Neuronal stem cell (in vitro differentiated cells): ENCODE data around the gene CUL9.
A peak's percentile ranks its signal among the peaks of the same experiment; 100 is the strongest.

Experiments
- DNase-seq: peaks from one replicate; pipeline ENCODE4 v3.0.0-alpha.2; 2013; ENCODE audit warnings: low spot score
- H2AFZ ChIP-seq: one replicate; pipeline ENCODE4 v1.6.1; 2013; ENCODE audit warnings: mild to moderate bottlenecking, low read length, inconsistent platforms
- H2AK5ac ChIP-seq: 2 replicates; pipeline ENCODE4 v1.6.1; 2013; ENCODE audit warnings: low read depth, mild to moderate bottlenecking, inconsistent platforms, low read length, moderate library complexity, mixed read lengths
- H2BK120ac ChIP-seq: 2 replicates; pipeline ENCODE4 v1.6.1; 2013; ENCODE audit warnings: low read depth, mild to moderate bottlenecking, inconsistent platforms, low read length, moderate library complexity, mixed read lengths
- H2BK12ac ChIP-seq: one replicate; pipeline ENCODE4 v1.6.1; 2013; ENCODE audit warnings: low read length, inconsistent platforms
- H2BK15ac ChIP-seq: 2 replicates; pipeline ENCODE4 v1.6.1; 2013; ENCODE audit warnings: mild to moderate bottlenecking, low read length, inconsistent platforms, mixed read lengths
- H2BK5ac ChIP-seq: one replicate; pipeline ENCODE4 v1.6.1; 2013; ENCODE audit warnings: inconsistent platforms, mild to moderate bottlenecking, low read length, moderate library complexity
- H3K14ac ChIP-seq: one replicate; pipeline ENCODE4 v1.6.1; 2013; ENCODE audit warnings: low read length, inconsistent platforms
- H3K18ac ChIP-seq: 2 replicates; pipeline ENCODE4 v1.6.1; 2013; ENCODE audit warnings: low read length, inconsistent platforms
- H3K23ac ChIP-seq: 2 replicates; pipeline ENCODE4 v1.6.1; 2013; ENCODE audit warnings: low read depth, mild to moderate bottlenecking, mixed read lengths, low read length, inconsistent platforms; ENCODE audit not compliant: poor library complexity
- H3K27ac ChIP-seq: replicated peaks from 3 replicates; pipeline ENCODE4 v1.5.1; 2013; ENCODE audit warnings: low read length, inconsistent platforms
- H3K27me3 ChIP-seq, 3 experiments: 2 replicates each; pipeline ENCODE4 v1.6.1; 2013; ENCODE audit warnings: low read length in 3 of 3, mild to moderate bottlenecking in 2 of 3, inconsistent platforms in 1 of 3, low read depth in 1 of 3, mixed read lengths in 1 of 3, moderate library complexity in 1 of 3; ENCODE audit not compliant: control insufficient read depth in 3 of 3, insufficient read depth in 3 of 3
- H3K36me3 ChIP-seq, 2 donors: replicated peaks in 1 of 2; 2 replicates each; pipeline ENCODE4 v1.6.1; 2013; ENCODE audit warnings: low read length in 2 of 2; ENCODE audit not compliant: control insufficient read depth in 2 of 2, insufficient read depth in 2 of 2
- H3K4ac ChIP-seq: 2 replicates; pipeline ENCODE4 v1.6.1; 2013; ENCODE audit warnings: inconsistent platforms, mild to moderate bottlenecking, low read length, moderate library complexity
- H3K4me1 ChIP-seq, 2 donors: 1 replicate in 1 of 2; 2 replicates in 1 of 2; pipeline ENCODE4 v1.6.1; 2013; ENCODE audit warnings: low read length in 2 of 2, low read depth in 1 of 2; ENCODE audit not compliant: control insufficient read depth in 2 of 2, insufficient read depth in 1 of 2
- H3K4me2 ChIP-seq: one replicate; pipeline ENCODE4 v1.6.1; 2013; ENCODE audit warnings: mild to moderate bottlenecking, low read length, inconsistent platforms; ENCODE audit not compliant: insufficient read depth, poor library complexity, severe bottlenecking
- H3K4me3 ChIP-seq, 2 donors: 2 replicates each; pipeline ENCODE4 v1.5.1; 2013; ENCODE audit warnings: low read length in 2 of 2, mild to moderate bottlenecking in 2 of 2, inconsistent platforms in 1 of 2, moderate library complexity in 1 of 2
- H3K79me1 ChIP-seq: one replicate; pipeline ENCODE4 v1.6.1; 2013; ENCODE audit warnings: low read depth, mild to moderate bottlenecking, inconsistent platforms, low read length, moderate library complexity
- H3K9ac ChIP-seq: one replicate; pipeline ENCODE4 v1.6.1; 2013; ENCODE audit warnings: mild to moderate bottlenecking, low read depth, low read length, inconsistent platforms; ENCODE audit not compliant: poor library complexity
- H3K9me3 ChIP-seq, 2 donors: replicated peaks in 1 of 2; 2 replicates each; pipeline versions ENCODE3 to v1.6.1; 2013; ENCODE audit warnings: low read length in 2 of 2, mild to moderate bottlenecking in 2 of 2, inconsistent platforms in 1 of 2, low read depth in 1 of 2, mixed read lengths in 1 of 2, moderate library complexity in 1 of 2; ENCODE audit not compliant: control insufficient read depth in 2 of 2, insufficient read depth in 1 of 2
- H4K8ac ChIP-seq: one replicate; pipeline ENCODE4 v1.6.1; 2013; ENCODE audit warnings: low read depth, mild to moderate bottlenecking, inconsistent platforms, low read length, moderate library complexity
- H4K91ac ChIP-seq: one replicate; pipeline ENCODE4 v1.6.1; 2013; ENCODE audit warnings: low read length, low read depth, mild to moderate bottlenecking, inconsistent platforms; ENCODE audit not compliant: poor library complexity
- WGBS, 2 donors: extraction: QIAGEN DNeasy Blood & Tissue Kit; methylation state at CpG; one replicate each; pipeline ENCODE4 v1.1.7; 2013; ENCODE audit warnings: missing lambda C conversion rate in 2 of 2, mixed read lengths in 1 of 2; ENCODE audit not compliant: insufficient read length in 2 of 2, insufficient replicate concordance in 1 of 2; ENCODE audit errors: extremely low coverage in 2 of 2; 5-methylcytosine and 5-hydroxymethylcytosine counted together

CUL9 gene

DNA sequence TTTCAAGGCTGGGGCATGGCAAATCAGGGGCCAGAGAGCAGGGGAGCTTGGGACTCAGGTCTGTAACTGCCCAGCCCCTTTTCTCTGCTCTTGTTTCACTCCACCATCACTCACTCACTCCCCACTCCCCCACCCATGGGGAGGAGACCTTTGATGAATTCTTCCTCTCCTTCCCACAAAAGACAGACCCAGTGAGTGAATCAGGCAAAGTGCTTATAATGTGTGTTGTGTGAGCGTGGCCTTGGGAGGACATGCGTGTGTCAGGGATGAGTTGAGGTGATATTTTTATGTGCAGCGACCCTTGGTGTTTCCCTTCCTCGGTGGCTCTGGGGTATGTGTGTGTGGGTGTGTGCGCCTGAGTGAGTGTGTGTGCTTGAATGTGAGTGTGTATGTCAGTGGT is 1.0 kb upstream of the CUL9 start:
- DNase-seq = no peak
- Histone ChIP-seq H3K4me2 (no peak overlapping the region), H2BK12ac (no peak overlapping the region), H3K4me1 (peaks cover 7 to 10% of the 10 kb centered on the region in 2 donors), H3K27ac (no peak overlapping the region), H3K9me3 (no peaks in the 10 kb centered on the region), H2BK120ac (no peak overlapping the region), H3K4ac (no peak overlapping the region), H2BK5ac (no peak overlapping the region), H4K8ac (no peak overlapping the region), H4K91ac (no peak overlapping the region), H3K18ac (no peak overlapping the region), H3K27me3 (no peaks in the 10 kb centered on the region), H3K36me3 (peaks cover 28 to 65% of the 10 kb centered on the region in 2 donors), H2AK5ac (no peak overlapping the region), H3K9ac (no peak overlapping the region), H3K4me3 (no peak overlapping the region), H3K23ac (no peak overlapping the region), H2BK15ac (no peak overlapping the region), H2AFZ (no peak overlapping the region), H3K79me1 (no peaks in the 10 kb centered on the region), H3K14ac (no peak overlapping the region)
- WGBS, 2 donors = no CpG with 5 or more reads among the region's 5 CpGs

DNA sequence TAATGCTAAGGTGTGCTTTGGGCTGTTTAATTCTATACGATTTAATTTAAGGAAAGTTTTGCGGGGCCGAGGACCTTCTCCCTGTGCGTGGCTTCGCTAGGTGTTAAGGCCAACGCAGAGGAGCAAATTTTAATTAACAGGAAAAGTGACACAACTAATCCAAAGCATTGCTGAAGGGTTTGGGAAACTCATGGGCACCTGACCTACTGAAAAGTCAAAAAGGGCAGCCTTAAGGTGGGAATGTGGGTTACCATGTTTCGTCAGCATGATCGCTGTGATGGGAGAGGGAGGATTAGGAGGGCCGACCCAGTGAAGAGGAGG is 415 bp upstream of the CUL9 start:
- no peak overlapping the region for H2BK15ac ChIP-seq
- H3K18ac ChIP-seq = peak overlapping the region; percentile 87
- H2BK12ac ChIP-seq = no peak overlapping the region
- no peaks in the 10 kb centered on the region for H3K27me3 ChIP-seq
- H2BK5ac ChIP-seq = peak overlapping the region; percentile 84
- no CpG with 5 or more reads among the region's 9 CpGs for whole genome bisulfite sequencing, 2 donors
- no peak overlapping the region for H2BK120ac ChIP-seq
- H4K8ac ChIP-seq = no peak overlapping the region
- H3K36me3 ChIP-seq = peaks cover 25 to 65% of the 10 kb centered on the region in 2 donors
- H2AFZ ChIP-seq = peak overlapping the region; percentile 88
- peak overlapping the region; percentile 98 for H3K9ac ChIP-seq
- no peak for DNase-seq
- H3K4me1 ChIP-seq = peaks cover 7 to 10% of the 10 kb centered on the region in 2 donors
- peak overlapping the region; percentile 55 to 85 for H3K4me3 ChIP-seq
- H2AK5ac ChIP-seq = no peak overlapping the region
- H4K91ac ChIP-seq = no peak overlapping the region
- H3K9me3 ChIP-seq = no peaks in the 10 kb centered on the region
- no peaks in the 10 kb centered on the region for H3K79me1 ChIP-seq
- H3K4me2 ChIP-seq = peak overlapping the region; percentile 81
- H3K27ac ChIP-seq = no peak overlapping the region
- no peak overlapping the region for H3K14ac ChIP-seq
- no peak overlapping the region for H3K4ac ChIP-seq
- peak overlapping the region; percentile 87 for H3K23ac ChIP-seq

GRCh38 chr6:43183441-43183840 is 1.4 kb downstream of the CUL9 start:
- H2BK120ac ChIP-seq = no peak overlapping the region
- no CpG with 5 or more reads among the region's 4 CpGs for WGBS, 2 donors
- H2BK12ac ChIP-seq = no peak overlapping the region
- no peak overlapping the region for H2AK5ac ChIP-seq
- no peak overlapping the region for H4K91ac ChIP-seq
- no peaks in the 10 kb centered on the region for H3K79me1 ChIP-seq
- H3K9me3 ChIP-seq = peaks cover 0 to 3% of the 10 kb centered on the region in 2 donors
- no peak for DNase-seq
- no peak overlapping the region for H2BK15ac ChIP-seq
- no peak overlapping the region for H3K27ac ChIP-seq
- H3K14ac ChIP-seq = no peak overlapping the region
- H3K4me2 ChIP-seq = no peak overlapping the region
- H2BK5ac ChIP-seq = no peak overlapping the region
- H3K36me3 ChIP-seq = peaks cover 31 to 66% of the 10 kb centered on the region in 2 donors
- no peaks in the 10 kb centered on the region for H3K27me3 ChIP-seq
- H3K9ac ChIP-seq = no peak overlapping the region
- no peak overlapping the region for H2AFZ ChIP-seq
- H4K8ac ChIP-seq = no peak overlapping the region
- no peak overlapping the region for H3K4me3 ChIP-seq
- no peak overlapping the region for H3K4ac ChIP-seq
- H3K18ac ChIP-seq = no peak overlapping the region
- peaks cover 7 to 10% of the 10 kb centered on the region in 2 donors for H3K4me1 ChIP-seq
- H3K23ac ChIP-seq = no peak overlapping the region

DNA sequence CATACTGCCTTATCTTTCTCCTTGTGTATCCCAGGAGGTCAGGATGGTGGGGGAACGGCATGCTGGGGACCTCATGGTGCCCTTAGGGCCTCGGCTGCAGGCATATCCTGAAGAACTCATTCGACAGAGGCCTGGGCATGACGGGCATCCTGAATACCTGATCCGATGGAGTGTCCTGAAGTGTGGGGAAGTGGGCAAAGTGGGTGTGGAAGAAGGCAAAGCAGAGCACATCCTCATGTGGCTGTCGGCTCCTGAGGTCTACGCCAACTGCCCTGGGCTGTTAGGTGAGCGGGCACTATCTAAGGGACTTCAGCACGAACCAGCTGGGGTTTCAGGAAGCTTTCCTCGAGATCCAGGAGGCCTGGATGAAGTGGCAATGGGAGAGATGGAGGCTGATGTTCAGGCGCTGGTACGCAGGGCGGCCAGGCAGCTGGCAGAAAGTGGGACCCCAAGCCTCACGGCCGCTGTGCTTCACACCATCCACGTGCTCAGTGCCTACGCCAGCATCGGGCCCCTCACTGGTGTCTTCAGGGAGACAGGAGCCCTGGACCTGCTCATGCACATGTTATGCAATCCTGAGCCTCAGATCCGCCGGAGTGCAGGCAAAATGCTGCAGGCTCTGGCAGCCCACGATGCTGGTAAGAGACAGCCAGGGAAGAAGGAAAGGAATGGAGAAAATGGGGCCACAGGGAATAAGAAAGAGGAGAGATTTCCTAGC is 2.4 kb downstream of the CUL9 start:
- Histone ChIP-seq H3K27me3 (no peaks in the 10 kb centered on the region), H3K9ac (peak overlapping the region; percentile 54), H3K23ac (peak overlapping the region; percentile 49), H3K9me3 (peaks cover 0 to 3% of the 10 kb centered on the region in 2 donors), H2BK120ac (no peak overlapping the region), H3K4me2 (no peak overlapping the region), H2BK5ac (peak overlapping the region; percentile 77), H2AK5ac (no peak overlapping the region), H3K27ac (no peak overlapping the region), H2BK15ac (no peak overlapping the region), H3K79me1 (no peaks in the 10 kb centered on the region), H3K4me1 (peaks cover 7 to 10% of the 10 kb centered on the region in 2 donors), H3K18ac (no peak overlapping the region), H4K8ac (no peak overlapping the region), H3K36me3 (peaks cover 23 to 62% of the 10 kb centered on the region in 2 donors), H3K14ac (no peak overlapping the region), H2BK12ac (no peak overlapping the region), H2AFZ (no peak overlapping the region), H3K4me3 (no peak overlapping the region), H3K4ac (no peak overlapping the region), H4K91ac (no peak overlapping the region)
- WGBS, 2 donors = no CpG with 5 or more reads among the region's 21 CpGs
- no peak for DNase-seq
